HG03064 (cell line): ENCODE data around the gene GPC1.

ENCODE experiments used
- ATAC-seq: cut with Tn5 transposase; IDR thresholded peaks from one replicate; pipeline ENCODE4 v1.9.1; 2021; ENCODE audit warnings: low read depth; ENCODE audit not compliant: unreplicated experiment

GPC1 gene

GRCh38 chr2:240411261-240412160 is 24.0 kb upstream of the GPC1 start:
- no peak for ATAC-seq

- ATAC-seq, result no peak
Observed at GRCh38 chr2:240412211-240412861, 23.1 kb upstream of the GPC1 start.

- ATAC-seq, result no peak
Observed at GRCh38 chr2:240412975-240413812, 22.3 kb upstream of the GPC1 start.

- ATAC-seq, result no peak
Observed at GRCh38 chr2:240413813-240414429, 21.5 kb upstream of the GPC1 start.

GRCh38 chr2:240416821-240417220 is 18.6 kb upstream of the GPC1 start:
- ATAC-seq, result no peak

GRCh38 chr2:240418311-240418710 is 17.2 kb upstream of the GPC1 start:
- no peak for ATAC-seq

GRCh38 chr2:240419271-240419670 is 16.2 kb upstream of the GPC1 start:
- ATAC-seq, result no peak

GRCh38 chr2:240419723-240420122 is 15.7 kb upstream of the GPC1 start:
- no peak for ATAC-seq

- ATAC-seq, result no peak
Observed at GRCh38 chr2:240420206-240421104, 15.0 kb upstream of the GPC1 start.

- ATAC-seq, result no peak
Observed at GRCh38 chr2:240421381-240421780, 14.1 kb upstream of the GPC1 start.

- no peak for ATAC-seq
Observed at GRCh38 chr2:240422658-240423329, 12.7 kb upstream of the GPC1 start.

- no peak for ATAC-seq
Observed at GRCh38 chr2:240423788-240424191, 11.7 kb upstream of the GPC1 start.

- ATAC-seq, result no peak
Observed at GRCh38 chr2:240424341-240425235, 10.9 kb upstream of the GPC1 start.

- ATAC-seq, result no peak
Observed at GRCh38 chr2:240425236-240425615, 10.2 kb upstream of the GPC1 start.

- no peak for ATAC-seq
Observed at GRCh38 chr2:240425697-240426096, 9.8 kb upstream of the GPC1 start.

- ATAC-seq, result no peak
Observed at GRCh38 chr2:240426845-240427721, 8.4 kb upstream of the GPC1 start.

- ATAC-seq, result no peak
Observed at GRCh38 chr2:240427729-240428128, 7.7 kb upstream of the GPC1 start.
